Urothelium cell line (cell line): Measurements from ENCODE around the gene RNASE9.
"Not testable (repeated sequence)": the region's sequence is repeated elsewhere in the genome, so short reads cannot be mapped to it uniquely, and the experiment has no call there.

Source experiments
- DNase-seq: peaks from one replicate; pipeline ENCODE4 v3.0.0; 2011; ENCODE audit warnings: low spot score, mixed read lengths
- FAIRE-seq: peaks from 2 replicates; lab custom pipeline; 2011; peaks lifted over from hg19 to GRCh38; lab: Jason Lieb, UNC

The RNASE9 gene

DNA sequence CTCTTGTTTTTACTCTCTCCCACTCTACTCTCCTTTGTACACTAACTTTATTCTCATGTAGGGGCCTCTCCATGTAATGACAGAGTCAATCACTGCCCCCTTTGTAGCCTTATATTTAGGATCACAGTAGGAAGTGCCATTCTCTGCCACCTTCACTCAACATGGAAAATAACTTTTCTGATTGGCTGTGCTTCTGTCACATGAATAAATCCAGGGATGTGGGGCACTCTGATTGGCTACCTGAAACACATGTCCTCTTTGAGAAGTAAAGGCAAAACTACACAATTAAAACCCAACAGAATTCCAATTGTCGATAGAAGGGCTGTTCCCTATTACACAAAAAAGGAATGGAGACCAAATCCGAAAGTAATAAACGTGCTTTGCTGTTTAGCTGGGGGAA, at the start of gene RNASE9:
Gene RNASE9, minus strand, starts transcription at position 87 of the 400 bp plus-strand sequence.
- FAIRE-seq = no peak
- DNase-seq = no peak

DNA sequence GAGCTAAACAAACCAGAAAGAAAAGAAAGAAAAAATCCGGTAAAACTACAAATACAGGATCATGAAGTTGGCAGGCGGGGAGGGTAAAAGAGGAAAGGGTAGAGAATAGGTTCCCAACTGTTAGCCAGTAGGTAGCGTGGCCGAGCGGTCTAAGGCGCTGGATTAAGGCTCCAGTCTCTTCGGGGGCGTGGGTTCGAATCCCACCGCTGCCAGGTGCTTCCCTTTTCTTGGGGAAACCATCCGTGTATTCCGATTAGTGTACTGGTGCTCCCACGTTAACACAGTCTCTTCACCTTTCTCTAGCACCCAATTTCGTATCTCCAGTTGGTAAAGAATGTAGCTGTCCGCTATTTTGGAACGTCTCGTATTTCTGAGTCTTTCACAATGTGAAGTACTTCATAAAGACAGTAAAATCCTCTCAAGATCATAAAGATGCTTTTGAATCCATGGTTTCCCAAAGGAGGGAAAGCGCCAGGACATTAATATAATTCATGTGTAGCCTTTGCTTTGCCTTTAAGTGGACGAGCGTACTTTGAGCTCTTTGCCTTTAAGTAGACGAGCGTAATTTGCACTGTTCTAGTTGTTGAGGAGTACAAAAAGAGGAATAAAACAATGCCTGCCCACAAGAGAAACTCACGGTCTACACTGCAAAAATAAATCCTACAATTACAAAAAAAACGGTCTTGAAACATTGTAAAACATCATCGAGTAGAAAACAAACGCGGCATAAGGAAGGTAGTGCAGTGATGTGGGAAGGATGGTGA, 49.3 kb upstream of the RNASE9 start:
- FAIRE-seq (no peak), DNase-seq (peak; percentile 75)

DNA sequence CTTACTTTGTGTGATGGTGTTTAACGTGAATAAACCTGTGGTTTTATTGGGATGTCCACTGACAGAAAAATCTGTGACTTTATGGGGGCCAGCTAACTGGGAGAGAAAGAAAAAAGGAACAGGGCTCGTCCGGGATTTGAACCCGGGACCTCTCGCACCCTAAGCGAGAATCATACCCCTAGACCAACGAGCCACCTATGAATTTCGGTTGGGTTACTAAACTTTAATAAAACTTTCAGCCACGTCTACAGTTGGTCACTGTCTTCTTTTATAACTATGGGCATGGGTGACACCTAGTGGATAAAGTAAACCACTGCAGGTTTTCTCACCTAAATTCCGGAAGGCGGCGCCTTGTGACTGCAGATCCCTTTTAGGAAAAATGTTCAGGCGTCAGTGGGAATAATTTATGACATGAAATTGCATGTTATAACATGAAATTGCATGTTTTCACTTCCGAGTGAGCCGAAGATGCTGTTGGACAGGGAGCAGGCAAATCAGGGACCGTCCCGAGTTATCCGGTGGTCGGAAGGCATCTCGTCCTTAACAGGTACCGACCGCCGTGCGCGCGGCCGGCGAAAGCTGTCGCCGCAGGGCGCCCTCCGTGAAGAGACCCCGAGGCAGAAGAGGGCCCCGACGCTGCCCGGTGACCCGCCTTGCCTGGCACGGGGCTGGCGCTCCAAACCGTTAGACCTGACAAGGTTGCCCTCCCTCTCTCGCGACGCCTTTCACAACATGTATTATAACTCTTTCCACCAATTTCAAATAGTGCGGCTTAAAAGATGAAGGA, 48.6 kb upstream of the RNASE9 start:
- no peak for FAIRE-seq
- DNase-seq = peak; percentile 85

DNA sequence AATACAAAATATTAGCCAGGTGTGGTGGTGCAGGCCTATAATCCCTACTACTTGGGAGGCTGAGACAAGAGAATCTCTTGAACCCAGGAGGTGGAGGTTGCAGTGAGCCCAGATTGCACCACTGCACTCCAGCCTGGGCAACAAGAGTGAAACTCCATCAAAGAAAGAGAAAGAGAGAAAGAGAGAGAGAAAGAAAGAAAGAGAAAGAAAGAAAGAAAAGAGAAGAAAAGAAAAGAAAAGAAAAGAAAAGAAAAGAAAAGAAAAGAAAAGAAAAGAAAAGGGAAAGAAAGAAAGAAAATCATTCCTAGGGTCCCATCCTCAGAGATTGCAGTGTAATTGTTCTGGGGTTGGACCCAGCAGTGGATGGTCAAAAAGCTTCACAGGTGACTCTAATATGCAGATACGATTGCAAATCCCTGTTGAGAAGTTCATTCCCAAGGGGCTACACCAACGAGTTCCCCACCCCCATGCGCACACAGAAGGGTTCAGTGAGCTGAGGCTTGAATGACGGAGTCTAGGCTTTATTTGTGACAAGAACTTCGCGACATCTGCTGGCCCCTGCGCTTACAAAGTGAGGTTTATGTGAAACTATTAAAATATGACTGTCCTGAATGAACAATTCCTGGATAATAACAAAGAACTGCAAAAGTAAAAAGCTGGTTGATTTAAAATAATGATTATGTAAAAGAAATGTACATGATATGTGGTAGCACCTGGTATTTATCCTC, 47.7 kb upstream of the RNASE9 start:
- FAIRE-seq (no peak), DNase-seq (no peak)

DNA sequence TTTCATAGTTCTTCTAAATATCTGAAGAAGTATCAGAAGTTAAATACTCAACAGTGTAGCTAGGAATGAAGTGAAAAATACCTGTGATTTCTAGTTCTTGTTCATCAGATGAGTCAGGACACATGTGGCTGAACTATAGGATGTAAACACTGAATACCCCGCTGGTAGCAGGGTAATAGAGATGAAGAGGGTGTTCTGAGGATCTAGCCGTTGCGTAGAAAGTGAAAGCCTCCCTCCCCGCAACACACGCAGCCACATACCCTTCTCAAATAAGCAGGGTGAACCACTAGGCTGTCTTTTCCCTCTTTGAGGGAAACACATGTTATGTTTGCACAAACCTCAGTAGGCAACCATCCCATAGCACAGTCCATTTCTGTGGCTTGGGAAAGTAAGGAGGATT, 46.8 kb upstream of the RNASE9 start:
- FAIRE-seq = no peak

DNA sequence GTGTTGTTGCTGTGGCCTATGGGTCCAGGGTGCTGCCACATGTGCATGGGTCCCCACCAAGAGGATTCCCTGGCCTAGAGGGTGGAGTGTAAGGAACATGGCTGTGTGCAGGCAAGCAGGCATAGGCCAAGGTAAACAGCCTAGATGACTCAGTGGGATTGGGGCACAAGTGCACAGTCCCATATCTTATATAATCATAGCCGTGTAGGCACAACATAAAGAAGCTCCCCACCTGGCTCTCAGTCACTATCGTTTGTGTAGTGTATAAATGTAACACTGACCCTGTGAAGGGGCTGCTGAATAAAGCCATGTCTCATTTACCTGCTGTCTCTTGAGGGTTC, 46.0 kb upstream of the RNASE9 start:
- no peak for DNase-seq
- no peak for FAIRE-seq

More for the DNA sequence above, 46.8 kb upstream of the RNASE9 start:
- no peak for DNase-seq

DNA sequence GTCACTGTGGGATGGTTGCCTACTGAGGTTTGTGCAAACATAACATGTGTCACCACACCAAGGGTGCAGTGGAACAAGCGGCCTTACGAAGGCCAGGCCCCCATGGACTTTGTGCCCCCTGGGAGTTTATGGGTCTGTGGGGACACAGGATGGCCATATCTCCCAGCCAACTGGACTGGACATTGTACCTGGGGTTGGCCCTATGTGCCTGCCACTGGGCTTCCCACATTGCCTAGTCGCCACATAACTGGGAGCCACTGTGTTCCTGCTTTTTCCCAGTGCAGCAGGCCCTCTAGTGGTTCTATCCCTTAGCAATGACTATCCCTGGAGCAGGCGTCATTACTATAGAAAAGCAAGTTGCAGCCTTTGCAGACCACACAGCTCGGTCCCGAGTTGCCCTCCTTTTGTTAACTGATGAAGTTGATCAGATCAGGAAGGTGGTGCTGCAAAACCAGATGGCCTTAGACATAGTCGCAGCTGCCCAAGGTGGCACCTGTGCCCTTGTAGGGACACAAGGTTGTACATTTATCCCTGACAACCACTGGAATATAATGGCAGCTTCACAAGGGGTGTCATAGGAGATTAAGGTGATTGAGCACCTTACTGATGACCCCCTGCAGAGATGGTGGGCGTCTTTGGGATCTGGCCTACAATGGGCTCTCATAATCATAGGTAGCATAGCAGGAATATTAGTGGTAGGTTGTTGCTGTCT, 45.5 kb upstream of the RNASE9 start:
- FAIRE-seq (no peak), DNase-seq (peak; percentile 56)

DNA sequence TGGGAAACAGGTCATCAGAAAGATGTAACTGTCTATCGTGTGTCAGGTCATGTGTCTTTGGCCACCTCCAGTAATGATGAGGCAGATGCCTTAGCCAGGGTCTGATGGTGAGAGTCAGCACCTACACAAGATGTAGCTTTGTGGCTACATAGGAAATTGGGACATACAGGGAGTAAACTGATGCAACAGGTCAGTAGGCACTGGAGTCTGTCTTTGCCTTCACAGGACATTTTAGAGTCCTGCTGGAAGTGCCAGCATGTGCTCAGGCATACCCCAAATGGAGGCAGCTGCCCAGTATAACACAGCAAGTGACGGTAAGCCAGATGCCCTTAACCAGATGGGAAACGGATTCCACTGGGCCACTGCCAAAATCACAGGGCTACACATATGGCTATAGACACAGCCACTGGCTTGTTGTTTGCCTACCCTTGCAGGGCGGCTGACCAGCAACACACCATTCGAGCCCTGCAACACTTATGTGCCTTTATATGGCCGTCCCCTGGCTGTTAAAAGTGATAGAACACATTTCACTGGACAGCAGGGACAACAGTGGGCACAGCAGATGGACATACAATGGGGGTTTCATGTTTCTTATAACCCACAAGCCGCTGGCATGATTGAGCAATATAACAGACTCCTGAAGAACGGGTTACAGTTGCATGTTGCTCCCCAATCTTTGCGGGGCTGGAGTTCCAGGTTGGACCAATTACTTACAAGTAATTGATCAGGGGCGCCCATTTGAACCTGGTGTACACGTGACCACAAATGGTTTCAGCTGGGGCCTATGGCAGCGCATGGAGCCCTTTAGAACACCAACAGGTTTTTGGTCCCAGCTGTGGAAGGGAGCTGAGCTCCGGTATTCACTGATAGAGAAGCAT, 43.2 kb upstream of the RNASE9 start:
- FAIRE-seq (peak; percentile 9), DNase-seq (no peak)

DNA sequence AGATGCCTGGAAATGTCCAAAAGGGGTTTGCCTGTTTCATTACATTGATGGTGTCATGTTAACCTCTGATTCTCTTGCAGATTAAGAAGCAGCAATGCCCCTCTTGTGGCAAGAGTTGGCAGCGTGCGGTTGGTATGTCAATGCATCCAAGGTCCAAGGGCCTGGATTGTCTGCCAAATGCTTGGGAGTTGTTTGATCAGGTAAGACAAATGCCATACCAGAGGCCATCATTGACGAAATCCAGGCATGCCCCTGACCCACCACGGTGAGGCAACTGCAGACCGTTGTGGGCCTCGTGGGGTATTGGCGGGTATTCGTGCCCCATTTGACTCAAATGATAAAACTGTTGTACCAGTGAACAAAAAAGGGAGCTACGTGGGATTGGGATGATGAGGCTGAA, 41.7 kb upstream of the RNASE9 start:
- DNase-seq (no peak), FAIRE-seq (no peak)

DNA sequence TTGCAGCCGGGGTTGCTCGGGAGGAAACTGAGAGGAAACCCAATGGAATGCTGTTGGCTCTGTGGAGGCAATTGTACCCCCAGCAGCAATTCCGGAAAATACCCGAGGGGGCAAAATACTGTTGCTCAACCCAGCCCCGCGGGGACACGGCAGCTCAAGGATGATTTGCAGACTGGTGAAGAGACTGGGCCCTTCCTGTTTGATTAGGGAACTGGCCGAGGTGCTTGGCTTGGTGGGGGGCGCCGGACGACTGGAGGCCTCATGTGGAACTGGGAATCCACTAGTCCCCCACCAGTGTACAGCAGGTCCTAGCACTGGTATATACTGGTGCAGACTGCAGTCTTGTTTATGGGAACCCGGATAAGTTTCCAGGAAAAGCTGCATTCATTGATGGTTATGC, 40.7 kb upstream of the RNASE9 start:
- no peak for FAIRE-seq
- no peak for DNase-seq

DNA sequence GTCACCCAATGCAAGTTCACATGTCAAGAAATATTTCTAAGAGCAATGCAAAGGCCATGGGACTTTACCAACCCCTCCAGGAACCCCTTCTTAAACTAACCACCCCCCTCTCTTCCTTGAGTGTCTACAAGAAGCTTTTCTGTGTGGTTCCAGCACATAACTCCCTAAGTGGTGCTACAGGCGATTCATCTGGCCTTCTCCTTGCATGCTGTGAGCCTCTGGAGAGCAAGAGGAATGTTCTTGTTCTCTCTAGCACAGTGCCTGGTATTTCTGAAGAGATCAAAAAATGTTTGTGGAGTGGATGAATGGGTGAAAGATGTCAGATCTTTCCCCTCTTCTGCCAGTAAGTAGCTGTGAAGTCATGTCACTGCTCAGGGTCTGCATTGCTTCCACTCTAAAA, 36.3 kb upstream of the RNASE9 start:
- DNase-seq (no peak), FAIRE-seq (no peak)

DNA sequence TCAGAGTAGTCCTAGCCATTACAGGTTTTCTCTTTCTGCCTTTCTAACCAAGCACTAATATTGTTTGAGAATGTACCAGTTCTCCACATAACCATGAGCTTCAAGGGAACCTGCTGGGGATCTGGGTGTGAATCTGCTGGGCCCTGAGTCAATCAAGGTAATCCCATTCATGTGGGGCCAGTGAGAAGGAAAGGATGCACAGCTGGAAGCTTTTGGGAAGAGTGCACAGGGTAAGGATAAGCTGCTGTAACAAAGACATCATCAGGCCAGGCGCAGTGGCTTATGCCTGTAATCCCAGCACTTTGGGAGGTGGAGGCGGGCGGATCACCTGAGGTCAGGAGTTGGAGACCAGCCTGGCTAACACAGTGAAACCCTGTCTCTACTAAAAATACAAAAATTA, 34.9 kb upstream of the RNASE9 start:
- FAIRE-seq, DNase-seq: not testable (repeated sequence)

DNA sequence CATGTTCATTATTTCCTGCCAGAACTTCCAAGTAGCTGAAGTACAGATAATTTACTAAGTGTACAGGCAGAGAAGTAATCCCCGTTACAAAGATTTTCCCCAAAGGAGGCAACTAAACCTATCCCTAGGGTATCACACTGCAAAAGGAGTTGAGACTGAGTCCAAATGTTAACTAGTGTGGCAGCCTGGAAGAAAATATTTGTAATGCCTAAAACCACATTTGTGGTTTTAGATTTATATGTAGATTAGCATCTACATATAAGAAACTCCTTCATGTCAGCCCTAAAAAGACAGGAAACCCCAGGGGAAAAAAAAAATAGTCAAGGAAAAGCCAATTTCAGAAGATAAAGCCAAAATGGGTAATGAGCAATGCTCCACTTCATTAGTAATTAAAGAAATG, 31.7 kb upstream of the RNASE9 start:
- DNase-seq = no peak
- FAIRE-seq = no peak

DNA sequence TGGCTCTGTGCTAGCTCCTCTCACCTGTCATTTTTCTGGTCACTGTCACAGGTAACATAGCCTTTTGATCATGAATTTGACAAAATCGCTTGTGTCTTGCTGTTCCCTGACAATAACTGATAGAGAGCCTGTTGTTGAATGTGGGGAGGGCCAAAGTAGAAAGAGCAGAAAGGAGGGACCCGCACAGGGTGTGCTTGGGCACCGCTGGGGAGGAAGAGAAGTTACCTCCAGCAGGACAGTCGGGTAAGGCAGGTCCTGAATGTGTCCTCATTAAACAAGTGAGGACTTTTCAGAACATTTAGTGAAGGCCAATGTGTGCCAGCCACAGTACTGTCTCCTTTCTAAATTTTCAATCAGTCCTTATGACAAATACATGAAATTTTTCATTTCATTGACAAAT, 30.4 kb upstream of the RNASE9 start, which contains the start of gene RNASE12:
Gene RNASE12, minus strand, starts transcription at position 142 of the 400 bp plus-strand sequence. CDS start 653 bp downstream, outside the sequence.
- FAIRE-seq (peak; percentile 59), DNase-seq (no peak)

DNA sequence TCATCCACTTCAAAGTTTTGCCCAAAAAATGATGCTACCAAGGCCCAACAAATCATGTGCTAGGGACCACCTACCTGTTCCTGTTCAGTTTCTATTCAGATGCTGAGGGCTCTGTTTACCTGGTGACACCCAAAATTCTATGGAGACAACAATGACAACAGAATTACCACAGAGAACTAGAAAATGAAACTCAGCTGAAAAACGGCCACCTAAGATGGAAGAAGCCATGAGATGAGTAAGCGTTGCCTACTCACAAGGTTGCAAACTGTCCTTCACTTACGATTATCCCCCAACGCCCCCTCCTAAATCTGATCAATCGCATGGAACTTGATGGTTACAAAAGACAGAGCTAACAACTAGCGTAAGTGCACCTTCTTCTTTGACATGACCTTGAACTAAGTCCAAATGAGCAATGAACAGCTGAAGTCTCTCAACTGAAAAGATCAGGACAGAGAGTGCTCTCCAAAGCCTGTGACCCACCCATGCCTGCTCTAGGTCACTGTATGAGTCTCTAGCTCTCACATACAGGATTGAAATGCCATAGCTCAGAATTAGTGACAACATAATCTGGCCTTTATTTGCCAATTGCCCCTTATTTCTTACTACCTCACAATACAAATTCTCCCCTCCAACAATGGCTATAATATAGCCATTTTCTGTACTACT, 26.8 kb upstream of the RNASE9 start, which contains the start of gene RNASE11:
Gene RNASE11, minus strand, starts transcription at position 513 of the 666 bp plus-strand sequence.
- DNase-seq = no peak
- FAIRE-seq = no peak

DNA sequence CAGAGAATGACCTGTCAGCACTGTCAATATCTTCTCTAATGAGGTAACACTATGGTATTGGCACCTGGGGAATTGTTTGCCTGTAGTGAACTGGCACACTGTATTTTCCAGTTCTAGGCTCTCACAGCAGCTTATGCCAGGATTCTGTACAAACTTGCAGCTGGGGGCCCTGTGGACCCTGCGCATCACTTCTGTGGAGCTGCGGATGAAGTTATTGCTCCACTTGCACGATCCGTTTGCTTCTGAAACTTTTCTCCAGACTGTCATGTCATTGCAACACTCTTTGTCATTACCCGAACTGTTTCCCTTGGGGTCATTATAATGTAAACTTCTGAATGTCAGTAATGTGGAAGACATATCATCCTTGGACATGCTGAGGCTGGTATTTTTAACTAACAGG, 23.1 kb upstream of the RNASE9 start:
- DNase-seq = no peak
- no peak for FAIRE-seq

DNA sequence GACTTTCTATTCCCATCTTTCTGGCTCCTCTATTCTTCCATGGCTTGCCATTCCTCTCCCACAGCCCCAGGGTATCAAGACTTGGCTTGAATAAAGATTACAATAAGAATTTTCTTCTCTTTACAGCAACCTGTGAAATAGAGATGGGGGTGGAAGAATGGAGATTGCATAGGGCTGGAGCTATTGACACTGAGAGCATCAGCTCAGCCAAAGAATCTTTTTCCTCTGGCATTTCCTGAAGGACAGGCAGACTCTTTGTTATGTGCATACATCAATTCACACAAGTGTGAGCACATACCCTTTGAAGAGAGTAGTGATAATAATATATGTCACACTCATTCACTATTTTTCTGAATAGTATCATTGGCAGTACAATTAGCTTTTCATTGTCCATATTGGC, 22.3 kb upstream of the RNASE9 start:
- DNase-seq (no peak), FAIRE-seq (no peak)

DNA sequence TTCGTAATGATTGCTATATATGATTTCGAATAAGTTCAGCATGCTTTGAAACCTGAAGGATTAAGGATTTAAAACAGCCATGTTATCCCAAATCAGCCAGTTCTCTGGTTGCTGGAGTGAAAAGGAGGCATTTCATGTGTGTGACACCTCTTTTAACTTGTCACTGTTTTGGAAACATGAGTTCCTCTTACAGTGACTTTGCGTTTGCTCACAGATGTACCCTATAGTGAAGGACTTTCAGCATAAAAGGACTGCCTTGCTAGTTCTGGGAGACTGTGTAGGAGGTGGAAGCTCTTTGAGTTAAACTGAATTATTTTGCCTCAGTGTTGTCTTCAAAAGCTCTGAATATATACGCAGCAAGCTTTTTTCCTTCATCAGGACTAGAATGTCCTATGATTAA, 19.4 kb upstream of the RNASE9 start:
- FAIRE-seq (no peak), DNase-seq (no peak)

DNA sequence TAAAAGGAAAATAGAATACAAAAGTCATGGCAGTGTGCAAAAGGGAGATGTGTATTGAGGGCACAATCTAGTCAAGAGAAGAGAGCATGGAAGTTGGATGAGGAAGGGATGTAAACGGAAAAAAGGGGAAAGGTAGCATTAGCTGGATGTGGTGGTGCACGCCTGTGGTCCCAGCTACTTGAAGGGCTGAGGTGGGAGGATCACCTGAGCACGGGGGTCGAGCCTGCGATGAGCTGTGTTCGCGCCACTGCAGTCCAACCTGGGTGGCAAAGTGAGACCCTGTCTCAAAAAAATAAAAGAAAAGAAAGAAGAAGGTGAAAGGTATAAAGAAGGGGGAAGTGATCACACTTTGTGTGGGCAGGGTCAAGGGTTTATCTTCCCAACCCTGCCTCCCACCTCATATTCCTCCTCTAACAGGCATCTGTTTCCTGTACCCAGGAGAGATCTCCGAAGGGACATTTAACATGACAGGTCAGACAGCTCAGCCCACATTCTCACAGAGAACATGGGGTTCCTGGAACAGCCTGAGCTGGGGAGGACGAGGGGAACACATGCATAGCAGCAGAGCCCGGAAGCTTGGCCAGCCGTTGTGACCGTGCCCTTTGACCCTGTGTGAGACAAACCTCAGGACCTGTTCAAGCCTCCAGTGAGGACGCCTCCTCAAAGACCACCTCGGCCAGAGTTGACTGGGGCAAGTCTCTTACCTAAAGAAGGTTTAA, 18.1 kb upstream of the RNASE9 start:
- no peak for FAIRE-seq
- DNase-seq = no peak
